GM19328 (cell line): Measurements from ENCODE around the gene SUCO.
"Not testable (repeated sequence)": the region's sequence is repeated elsewhere in the genome, so short reads cannot be mapped to it uniquely, and the experiment has no call there.

ENCODE experiments used
- ATAC-seq: cut with Tn5 transposase; IDR thresholded peaks from one replicate; pipeline ENCODE4 v1.9.1; 2021; ENCODE audit warnings: mild to moderate bottlenecking, moderate library complexity; ENCODE audit not compliant: unreplicated experiment

SUCO gene

DNA sequence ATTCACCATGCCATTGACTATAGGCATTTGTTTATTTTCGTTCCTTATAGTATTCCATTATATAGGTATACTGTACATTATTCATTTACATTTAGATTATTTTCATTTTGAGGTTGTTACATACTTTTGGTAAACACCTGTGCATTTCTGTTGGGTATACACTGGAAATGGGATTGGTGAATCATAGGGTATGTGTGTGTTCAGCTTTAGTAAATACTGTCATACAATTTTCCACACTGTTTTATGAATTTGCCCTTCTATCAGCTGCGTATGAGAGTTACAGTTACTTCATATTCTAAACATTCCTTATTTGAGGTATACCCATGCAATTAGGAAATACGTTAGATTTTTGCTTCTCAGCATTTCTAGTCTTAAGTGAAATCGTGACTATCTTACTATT, 70.9 kb downstream of the SUCO start:
- ATAC-seq = no peak

DNA sequence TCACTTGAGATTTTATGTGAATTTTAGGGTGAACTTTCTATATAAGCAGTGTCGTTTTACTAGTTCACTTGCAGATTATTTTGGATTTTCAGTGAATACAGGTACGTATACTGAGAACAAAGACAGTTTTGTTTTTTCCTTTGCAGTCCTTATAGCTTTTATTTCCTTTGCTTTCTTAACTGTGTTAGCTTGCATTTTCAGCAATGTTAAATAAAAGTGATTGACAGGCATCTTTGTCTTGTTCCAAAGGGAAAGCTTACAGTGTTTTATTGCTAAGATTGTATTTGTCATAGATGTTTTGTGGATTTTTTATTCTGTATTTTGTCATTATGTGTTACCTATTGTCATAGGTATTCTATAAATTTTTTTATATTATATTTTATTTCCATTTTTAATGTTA, 72.7 kb downstream of the SUCO start:
- ATAC-seq = no peak

DNA sequence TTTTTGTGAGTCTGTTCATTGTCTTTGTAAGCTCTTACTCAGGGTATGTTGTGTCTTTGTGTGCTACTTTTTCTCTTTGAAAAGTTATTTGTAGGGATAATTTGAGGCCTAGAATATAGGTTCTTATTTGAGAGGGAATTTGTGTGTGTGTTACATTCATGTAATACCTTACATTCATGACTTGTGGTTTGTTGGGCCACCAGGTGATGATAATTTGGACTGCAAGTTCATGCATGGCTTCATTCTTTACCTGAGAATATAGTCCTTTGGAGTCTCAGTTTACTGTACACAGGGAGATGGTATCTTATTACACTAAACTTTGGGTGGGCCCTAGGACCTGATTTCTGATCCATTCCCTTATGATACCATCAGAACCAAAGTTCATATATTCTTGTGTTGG, 74.2 kb downstream of the SUCO start:
- no peak for ATAC-seq

DNA sequence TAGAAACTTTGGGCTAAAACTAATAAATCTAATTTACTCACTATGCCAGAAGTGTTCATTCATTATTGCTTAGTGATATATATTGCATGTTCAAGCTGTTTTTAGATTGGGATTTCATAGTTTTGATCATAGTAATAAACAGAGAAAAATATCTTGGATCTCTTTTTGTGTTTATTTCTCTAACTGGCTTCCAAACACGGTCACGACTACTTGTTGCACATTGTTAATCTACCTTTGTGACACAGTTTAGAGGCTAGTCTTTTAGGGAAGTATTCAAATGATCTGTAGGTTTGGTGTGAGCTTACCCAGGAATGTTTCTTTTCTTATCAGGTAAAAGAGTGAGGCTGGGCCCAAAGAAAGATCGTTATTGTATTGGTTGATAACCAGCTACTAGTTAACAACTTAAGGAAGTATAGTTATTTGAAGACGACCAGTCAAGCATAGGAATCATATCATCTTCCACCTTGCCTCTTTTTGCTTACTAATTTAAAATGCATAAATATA, 75.2 kb downstream of the SUCO start:
- ATAC-seq = no peak

DNA sequence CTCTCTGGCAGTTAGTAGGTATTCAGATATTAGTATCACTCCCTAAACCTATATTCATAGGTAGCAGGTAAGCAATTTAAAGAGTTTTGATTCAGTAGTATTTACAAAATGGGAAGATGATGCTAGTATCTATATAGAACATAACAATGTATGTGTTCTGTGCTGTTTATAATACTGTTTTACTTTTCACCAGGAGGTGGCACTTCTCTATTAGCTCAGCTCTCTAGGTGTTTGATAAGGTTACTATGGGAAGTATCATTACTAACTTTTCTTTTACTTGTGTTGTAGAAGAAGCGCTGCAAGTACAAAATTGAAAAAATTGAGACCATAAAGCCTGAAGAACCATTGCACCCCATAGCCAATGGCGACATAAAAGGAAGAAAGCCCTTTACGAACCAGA, 76.6 kb downstream of the SUCO start:
- no peak for ATAC-seq

DNA sequence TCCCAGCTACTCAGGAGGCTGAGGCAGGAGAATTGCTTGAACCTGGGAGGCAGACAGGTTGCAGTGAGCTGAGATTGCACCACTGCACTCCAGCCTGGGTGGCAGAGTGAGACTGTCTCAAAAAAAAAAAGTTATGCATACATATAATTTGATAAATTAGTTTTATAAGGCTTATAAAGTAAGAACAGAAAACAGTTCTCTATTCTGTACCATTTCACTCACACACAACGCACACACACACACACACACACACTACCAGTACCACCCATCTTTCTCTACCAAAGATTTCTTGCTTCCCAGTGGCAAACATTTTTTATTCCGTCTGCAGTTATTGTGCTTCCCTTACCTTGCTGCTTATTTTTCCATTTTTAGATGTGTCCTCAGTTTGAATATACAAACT, 79.5 kb downstream of the SUCO start:
- ATAC-seq = no peak

DNA sequence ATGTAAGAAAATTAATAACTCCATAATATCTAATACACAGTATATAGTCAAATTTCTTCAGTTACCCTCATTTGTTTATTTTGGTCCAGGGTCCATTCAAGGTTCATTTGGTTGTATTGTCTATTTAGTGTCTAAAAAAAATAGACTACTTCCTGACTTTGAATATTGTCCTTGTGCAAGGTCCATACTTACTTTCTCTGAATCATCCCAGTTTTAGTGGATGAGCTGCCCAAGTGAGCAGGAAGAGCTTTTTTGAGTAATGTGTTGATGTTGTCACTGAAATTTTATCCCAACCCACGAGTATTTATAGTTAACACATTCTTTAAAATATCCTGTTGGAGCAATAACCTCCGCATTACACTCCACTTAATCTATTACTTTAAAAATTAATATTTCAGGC, 80.3 kb downstream of the SUCO start:
- ATAC-seq = no peak

DNA sequence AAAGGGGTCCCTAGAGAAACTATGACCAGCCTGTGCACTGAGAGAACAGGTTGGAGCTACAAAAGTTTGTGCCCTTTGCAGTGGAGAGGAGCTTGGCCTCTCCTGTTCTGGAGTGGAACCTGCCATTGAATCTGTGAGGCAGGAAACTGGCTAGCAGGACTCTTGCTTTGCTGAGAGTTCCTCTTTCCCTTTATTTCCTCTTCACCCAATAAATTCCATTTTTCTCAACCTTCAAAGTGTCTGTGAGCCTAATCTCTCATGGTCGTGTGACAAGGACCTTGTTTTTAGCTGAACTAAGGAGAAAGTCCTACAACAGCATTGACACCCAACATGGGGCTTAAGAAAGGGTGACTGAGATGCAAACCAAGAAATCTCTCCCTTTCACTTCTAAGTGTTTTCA, 83.2 kb downstream of the SUCO start:
- no peak for ATAC-seq

DNA sequence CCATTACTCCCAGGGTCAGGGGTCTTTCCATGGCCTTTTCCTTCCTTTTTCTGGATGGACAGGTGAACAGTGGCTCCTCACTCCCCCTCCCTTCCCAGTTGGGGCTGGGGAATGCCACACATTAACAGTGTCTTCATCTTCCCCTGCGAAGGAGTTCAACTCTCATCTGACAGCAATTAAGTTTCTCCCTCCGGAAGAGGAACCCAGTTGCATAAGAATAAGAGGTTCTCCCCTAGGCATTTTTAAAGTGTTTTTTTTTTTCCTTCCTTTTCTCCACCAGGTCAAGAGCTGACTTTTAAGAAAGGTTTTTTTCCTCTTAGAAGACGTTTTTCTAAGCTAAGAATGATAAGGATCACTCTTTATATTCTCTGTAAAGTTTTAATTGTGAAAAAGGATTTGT, 83.7 kb downstream of the SUCO start:
- no peak for ATAC-seq

DNA sequence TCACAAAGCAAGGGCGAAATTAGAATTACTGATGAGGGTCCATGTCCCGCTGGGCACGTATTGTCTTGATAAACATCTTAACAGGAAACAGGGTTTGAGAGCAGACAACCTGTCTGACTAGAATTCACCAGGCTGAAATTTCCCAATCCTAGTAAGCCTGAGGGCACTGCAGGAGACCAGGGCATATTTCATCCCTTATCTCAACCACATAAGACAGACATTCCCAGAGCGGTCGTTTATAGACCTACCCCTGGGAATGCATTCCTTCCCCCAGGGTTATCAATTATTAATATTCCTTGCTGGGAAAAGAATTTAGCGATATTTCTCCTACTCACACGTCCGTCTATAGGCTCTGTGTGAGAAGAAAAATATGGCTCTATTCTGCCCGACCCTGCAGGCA, 87.7 kb downstream of the SUCO start:
- not testable (repeated sequence) for ATAC-seq

DNA sequence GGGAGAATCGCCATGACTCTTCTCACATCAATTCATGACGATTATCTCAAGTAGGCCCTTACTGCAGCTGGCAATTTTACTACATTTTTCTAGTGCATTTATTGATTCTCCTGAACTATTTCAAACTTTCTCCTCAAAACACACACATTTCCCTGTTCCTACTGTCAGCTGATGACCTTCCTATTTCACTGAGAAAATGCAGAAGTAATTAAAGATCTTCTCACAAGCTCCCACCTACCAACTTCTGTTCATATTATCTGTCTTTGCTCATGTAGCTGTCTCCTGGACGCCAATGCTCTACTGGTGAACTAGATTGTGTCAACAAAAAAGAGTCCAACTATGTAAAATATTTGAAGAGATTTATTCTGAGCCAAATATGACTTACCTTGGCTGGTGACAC, 89.6 kb downstream of the SUCO start:
- ATAC-seq = no peak

DNA sequence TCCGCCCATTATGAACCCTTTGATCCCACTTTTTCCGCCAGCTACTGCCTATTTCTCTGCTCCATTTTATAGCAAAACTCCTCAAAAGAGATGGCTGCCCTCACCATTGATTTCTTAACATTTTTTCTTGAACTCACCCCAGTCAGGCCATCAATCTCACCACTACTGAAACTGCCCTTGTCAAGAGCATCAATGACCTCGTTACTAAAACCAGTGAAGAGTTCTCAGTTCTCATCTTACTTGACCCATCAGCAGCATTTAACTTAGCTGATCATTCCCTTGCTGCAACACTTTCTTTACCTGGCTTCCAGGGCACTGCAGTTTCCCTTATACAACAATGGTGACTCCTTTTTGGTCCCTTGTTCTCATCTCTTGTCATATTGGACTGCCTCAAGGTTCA, 90.8 kb downstream of the SUCO start:
- ATAC-seq = no peak

DNA sequence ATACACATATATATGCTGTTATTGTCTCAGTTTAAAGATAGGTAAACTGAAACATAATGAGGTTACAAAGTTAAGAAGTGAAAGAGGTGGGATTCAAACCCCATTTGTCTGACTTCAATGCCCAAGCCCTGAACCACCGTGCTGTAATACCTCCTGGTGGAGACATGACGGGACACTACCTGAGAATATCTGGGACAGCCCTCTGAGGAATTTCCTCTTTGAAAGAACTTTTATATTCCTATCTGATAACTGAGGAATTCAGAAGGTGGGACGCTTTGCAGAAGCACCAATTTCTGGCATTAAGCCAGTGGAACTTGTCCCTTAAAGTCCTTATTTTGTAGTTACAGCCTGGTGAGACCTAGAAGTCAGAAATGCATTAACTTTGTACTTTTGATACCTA, 93.9 kb downstream of the SUCO start:
- ATAC-seq = no peak

DNA sequence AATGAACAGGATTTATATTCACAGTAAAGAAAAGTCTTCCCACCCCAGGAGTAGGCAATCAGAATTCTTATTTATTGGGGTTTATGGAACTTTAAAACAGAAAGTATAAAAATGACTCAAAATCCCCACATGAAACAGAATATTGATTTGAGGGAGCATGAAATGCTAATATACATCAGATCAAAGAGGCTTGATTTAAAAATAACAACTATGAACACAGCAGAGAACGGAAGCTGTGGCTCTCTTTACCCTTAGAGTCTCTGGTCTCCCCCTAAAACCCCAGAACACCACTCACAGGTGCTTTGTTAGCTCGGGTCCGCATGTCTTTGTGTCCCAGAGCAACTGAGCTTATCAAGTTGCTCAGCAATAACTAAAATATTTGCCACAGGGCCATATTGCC, 94.8 kb downstream of the SUCO start:
- ATAC-seq = no peak

DNA sequence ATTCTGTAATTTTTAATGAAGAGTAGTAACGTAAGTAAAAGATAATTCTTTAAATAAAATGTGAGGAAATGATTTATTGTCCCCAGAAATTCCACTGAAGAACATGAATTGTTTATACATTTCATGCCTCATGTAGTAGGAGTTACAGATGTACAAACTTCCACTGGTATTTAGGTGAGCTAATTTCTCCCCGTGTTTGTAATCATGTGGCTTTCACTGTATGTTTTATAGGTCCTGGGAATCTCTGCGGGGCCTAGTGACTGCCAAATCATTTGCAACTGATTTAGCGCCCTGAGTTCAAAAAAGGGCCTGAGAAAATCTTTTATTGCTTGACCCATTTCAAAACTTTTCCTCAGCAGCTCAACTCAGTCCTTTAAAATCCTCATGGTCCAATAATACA, 95.5 kb downstream of the SUCO start:
- ATAC-seq = no peak

DNA sequence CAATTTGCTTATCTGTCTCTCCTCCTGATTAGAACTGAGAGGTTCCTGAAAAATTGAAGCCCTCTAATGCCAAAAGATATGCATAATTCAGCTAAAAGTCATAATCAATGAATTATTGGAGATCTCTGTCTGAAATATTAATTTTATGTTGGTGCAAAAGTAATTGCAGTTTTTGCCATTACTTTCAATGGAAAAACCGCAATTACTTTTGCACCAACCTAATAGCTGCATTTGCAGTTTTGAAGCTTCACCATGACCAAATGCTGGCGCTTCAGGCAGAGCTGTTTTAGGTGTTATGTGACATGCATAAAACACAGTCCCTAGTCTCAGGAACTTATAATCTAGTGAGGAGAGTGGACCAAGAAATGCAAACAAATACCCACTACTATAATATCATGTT, 96.2 kb downstream of the SUCO start:
- no peak for ATAC-seq

DNA sequence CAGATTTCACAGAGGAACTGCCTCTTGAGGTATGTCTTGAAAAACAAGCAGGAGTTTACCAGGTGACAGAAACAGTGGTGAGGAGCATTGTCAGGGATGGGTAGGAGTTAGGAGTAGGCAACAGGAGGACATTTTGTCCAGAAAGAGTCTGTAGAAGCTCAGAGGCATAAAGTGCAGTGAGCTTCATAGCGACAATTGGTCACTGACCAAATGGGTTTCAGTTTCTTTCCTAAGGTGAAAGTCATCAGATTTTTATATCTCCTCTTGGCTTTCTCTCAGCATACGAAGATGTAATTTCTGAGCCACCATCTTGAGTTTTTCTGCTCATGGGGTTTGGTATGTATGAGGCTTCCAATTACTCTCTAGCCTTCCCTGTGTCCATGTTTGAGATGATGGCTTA, 96.7 kb downstream of the SUCO start:
- ATAC-seq = no peak

DNA sequence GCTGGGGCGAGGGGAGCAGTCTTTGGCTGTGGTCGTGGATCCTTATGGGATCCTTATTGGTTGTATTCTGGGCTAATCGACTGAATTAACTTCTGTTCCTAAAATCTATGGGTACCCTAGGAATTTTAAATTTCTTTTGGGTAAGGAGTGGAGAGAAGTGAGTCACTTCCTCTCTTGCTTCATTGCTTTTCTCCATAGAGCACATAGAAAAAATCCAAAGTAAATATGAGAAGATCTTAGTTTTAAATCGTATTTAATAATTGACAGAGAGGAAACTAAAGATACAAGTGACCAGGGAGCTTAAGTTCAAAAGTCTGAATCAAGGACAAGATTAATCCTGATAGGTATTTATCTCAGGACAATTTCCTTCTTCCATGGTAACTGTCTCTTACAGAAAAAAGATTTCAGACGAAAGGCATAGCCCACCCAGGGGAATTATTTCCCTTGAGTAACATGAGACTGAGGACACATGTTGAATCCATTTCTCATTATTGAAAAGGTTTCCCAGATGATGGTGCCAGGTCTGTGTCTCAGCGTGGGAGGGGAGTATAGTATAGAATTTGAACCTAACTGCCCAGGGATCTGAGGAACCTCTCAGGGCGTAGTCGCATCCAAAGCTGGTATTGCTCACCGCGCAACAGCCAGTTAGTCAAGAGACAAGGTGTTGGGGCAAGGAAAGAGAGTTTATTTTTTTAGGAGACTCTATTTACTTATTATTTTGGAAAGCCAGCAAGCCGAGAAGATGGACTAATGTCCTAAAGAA, 97.3 kb downstream of the SUCO start:
- ATAC-seq = no peak

DNA sequence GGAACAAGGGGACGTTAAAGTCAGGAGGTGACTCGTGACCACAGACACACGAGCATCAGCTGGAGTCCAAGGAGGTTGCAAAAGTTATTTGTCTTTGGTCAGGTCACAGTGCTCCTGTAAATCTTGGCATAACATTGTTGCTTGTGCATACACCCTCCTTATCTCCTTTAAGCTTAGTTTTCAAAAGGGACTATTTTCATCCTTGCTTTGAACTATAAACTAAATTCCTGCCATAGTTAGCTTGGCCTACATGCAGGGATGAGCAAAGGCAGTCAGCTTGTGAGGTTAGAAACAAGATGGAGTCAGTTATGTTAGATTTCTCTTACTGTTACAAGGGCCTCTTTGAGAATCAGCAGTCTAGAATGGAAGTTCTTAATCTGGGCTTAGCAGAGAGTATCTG, 97.9 kb downstream of the SUCO start:
- ATAC-seq = no peak

DNA sequence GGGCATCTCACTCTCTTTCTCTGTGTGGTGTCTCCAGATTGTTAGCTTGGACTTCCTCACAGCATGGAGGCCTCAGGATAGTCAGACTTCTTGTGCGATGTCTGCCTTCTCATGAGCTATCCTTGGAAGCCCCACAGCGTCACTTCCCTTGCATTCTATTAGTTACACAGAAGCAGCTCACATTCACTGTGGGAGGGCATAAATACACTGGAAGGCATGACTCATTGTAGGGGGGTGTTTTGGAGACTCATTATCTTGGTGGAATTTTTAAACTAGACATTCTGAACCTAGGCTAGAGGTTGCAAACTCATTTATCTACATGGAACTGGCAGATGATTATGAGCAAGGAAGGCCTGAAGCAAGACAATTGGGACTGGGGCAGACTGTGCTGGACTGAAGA, 104.6 kb downstream of the SUCO start:
- no peak for ATAC-seq

DNA sequence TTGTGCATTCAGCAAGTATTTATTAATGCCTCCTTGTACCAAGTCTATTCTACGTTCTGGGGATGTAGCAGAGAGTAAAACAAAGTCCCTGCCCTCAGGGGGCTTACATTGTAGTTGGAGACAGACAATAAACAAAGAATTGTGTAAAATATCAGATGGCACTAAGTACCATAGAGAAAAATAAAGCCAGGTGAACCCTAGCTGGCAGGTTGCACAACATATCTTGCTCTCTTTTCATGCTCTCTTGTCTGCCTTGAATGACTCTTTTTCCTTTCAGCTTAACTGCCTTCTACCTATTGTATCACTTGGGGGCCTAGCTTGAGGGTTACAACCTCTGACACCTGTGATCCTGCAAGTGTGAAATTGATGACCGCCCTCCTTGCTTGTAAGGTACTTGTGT, 105.3 kb downstream of the SUCO start:
- no peak for ATAC-seq

DNA sequence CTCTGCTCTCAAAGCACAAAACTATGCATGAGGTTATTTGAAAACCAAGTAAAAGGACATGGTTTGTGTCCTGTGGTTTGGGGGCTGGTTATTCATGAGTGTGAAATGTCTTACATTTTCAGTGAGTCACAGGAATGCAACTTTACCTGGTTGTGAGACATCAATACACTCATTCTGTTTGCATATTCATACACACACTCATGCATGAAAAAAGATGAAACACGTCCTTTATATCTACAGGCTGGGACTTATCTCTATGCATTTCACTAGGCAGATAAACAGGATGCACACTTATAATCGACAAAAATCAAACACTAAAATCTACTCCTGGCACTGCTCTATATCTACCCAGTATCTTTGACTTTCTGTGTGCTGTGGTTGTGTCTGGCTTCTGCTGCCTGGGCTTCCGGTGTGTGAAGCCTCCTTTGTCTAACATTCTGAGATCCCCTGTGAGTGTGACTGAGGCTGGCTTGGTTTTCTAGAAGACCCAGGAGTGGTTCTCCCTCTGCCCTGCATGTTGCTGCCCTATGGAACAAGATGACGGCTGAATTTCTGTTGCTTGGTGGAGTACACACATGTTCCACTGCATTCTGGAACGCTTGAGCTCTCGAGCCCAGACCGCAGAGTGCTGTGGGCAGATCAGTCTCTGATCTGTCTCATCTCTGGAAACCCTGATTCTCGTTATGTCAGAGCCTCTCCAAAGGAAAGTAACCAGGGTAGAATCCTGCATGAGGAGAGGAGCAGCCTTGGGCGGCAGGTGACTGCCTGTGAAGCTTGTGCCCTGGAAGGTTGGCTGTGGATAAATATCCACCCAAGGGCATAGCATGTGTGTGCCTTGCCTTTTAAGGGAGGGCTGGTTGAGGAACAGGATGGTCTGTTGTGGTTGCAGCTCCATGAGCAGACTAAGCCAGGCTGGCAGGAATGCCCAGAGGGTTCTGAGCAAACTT, 106.2 kb downstream of the SUCO start:
- peak; percentile 71 for ATAC-seq
